ENCODE measurements around the gene ITGB1. TPM values are rescaled to one million over a fixed set of nuclear protein-coding genes. Genes with fewer than 3 reads are reported as not detected.
"Not testable (repeated sequence)": the region's sequence is repeated elsewhere in the genome, so short reads cannot be mapped to it uniquely, and the experiment has no call there.

ITGB1 gene
- total and polyA plus RNA-seq, 10 of the 15 experiments (the other 5 are each of a cell fraction or from before 2014, with no cell fraction given) = 2.8 to 20.7 (median 10.4) TPM

DNA sequence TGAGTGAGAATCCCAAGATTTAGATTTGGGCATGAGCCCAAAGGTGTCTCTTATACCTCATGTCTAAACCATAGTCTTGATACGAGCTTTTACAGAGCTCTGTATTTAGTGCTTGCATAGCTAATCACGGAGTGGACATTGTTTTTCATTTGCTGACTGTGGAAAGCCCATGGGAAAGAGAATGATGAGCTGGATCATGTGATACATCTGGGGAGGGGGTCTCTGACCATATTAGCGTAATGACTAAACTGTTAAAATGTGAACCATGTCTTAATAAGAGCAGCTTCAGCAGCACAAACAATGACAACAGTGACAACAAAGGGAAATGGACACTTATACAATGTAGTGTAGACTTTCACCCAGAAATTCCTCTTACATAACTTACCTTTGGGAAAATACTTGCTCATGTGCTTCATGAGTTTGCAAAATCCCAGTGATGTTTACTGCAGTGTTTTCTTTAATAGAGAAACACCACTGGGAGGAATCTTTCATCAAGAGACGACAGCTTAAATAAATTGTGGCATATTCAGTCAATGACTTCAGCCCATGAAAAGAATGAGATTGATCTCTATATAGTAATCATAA, 44.0 kb upstream of the ITGB1 start (continued):
- TF ChIP-seq E4F1 (IDR thresholded peaks at IDR 0.05; ENCODE audit: borderline replicate concordance, partially characterized antibody) (no peak), ZNF592 (IDR thresholded peaks at IDR 0.05) (no peak)

- in situ Hi-C loops (cut with MboI); FAIRE-seq; H3K9ac ChIP-seq (ENCODE audit: control insufficient read depth, insufficient read depth, low read length); H3K4me3 ChIP-seq; H3K36me3 ChIP-seq (ENCODE audit: control insufficient read depth in 2 of 2, insufficient read depth in 2 of 2, low read length in 1 of 2); BruUV-seq (replicated peaks); SMC1A ChIA-PET (ENCODE audit: uncharacterized antibody, unreplicated experiment); H3K79me2 ChIP-seq (ENCODE audit: control insufficient read depth, insufficient read depth, low read length); H3K4me1 ChIP-seq (ENCODE audit: control insufficient read depth, insufficient read depth, low read length); H3K9me3 ChIP-seq (replicated peaks; ENCODE audit: control insufficient read depth, insufficient read depth, low read length); H3K4me2 ChIP-seq (ENCODE audit: control insufficient read depth, insufficient read depth); DNase-seq (ENCODE audit: low read depth, low spot score); CTCF ChIA-PET; RAD21 ChIA-PET (ENCODE audit: unreplicated experiment); intact Hi-C loops (cut with micrococcal nuclease; ENCODE audit: unreplicated experiment); ATAC-seq; POLR2A ChIA-PET; H3K27ac ChIP-seq (ENCODE audit: control insufficient read depth, insufficient read depth); H2AFZ ChIP-seq (ENCODE audit: control insufficient read depth, low read depth, low read length); H3K27me3 ChIP-seq (replicated peaks in 1 of 2; ENCODE audit: control insufficient read depth in 2 of 2, insufficient read depth in 2 of 2, low read length in 1 of 2); H4K20me1 ChIP-seq (ENCODE audit: control insufficient read depth, insufficient read depth): not testable (repeated sequence)
- WGBS (ENCODE audit: insufficient coverage, insufficient replicate concordance, low lambda C conversion rate, missing lambda C conversion rate) = 79% methylated on average over 9 of the region's 9 CpGs
These were observed 40.1 kb upstream of the ITGB1 start for GRCh38 chr10:32998060-32998581.
